HFF-Myc (cell line): ENCODE results near the gene DLK1.
A peak's percentile ranks its signal among the peaks of the same experiment; 100 is the strongest.

Source experiments
- DNase-seq: peaks from one replicate; pipeline ENCODE4 v3.0.0-alpha.2; 2011; ENCODE audit warnings: low read depth; ENCODE audit errors: extremely low read depth
- H3K4me3 ChIP-seq: replicated peaks from 2 replicates; pipeline ENCODE4 v1.5.1; 2011; ENCODE audit warnings: low read depth, mild to moderate bottlenecking, control low read depth, low read length
- TF ChIP-seq, protein P1 (sequence below): IDR thresholded peaks from 2 replicates; pipeline ENCODE4 v1.5.1; 2012; ENCODE audit warnings: mild to moderate bottlenecking, low read depth, low read length, control low read depth; ENCODE audit errors: missing control alignments

DLK1 gene

DNA sequence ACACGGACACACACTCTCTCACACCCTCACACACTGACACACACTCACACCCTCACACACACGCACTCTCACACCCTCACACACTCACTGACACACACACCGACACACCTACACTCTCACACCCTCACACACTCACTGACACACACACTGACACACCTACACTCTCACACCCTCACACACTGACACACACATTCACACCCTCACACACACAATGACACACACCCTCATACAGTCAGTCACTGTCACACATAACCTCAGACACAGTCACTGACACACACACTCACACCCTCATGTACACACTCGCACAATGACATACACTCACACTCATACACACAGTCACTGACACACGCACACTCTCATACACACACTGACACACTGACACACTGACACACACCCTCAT, 19.8 kb upstream of the DLK1 start:
- no peak for DNase-seq
- H3K4me3 ChIP-seq: no peak overlapping the region
- TF ChIP-seq, protein P1, sequence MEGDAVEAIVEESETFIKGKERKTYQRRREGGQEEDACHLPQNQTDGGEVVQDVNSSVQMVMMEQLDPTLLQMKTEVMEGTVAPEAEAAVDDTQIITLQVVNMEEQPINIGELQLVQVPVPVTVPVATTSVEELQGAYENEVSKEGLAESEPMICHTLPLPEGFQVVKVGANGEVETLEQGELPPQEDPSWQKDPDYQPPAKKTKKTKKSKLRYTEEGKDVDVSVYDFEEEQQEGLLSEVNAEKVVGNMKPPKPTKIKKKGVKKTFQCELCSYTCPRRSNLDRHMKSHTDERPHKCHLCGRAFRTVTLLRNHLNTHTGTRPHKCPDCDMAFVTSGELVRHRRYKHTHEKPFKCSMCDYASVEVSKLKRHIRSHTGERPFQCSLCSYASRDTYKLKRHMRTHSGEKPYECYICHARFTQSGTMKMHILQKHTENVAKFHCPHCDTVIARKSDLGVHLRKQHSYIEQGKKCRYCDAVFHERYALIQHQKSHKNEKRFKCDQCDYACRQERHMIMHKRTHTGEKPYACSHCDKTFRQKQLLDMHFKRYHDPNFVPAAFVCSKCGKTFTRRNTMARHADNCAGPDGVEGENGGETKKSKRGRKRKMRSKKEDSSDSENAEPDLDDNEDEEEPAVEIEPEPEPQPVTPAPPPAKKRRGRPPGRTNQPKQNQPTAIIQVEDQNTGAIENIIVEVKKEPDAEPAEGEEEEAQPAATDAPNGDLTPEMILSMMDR: no peak

DNA sequence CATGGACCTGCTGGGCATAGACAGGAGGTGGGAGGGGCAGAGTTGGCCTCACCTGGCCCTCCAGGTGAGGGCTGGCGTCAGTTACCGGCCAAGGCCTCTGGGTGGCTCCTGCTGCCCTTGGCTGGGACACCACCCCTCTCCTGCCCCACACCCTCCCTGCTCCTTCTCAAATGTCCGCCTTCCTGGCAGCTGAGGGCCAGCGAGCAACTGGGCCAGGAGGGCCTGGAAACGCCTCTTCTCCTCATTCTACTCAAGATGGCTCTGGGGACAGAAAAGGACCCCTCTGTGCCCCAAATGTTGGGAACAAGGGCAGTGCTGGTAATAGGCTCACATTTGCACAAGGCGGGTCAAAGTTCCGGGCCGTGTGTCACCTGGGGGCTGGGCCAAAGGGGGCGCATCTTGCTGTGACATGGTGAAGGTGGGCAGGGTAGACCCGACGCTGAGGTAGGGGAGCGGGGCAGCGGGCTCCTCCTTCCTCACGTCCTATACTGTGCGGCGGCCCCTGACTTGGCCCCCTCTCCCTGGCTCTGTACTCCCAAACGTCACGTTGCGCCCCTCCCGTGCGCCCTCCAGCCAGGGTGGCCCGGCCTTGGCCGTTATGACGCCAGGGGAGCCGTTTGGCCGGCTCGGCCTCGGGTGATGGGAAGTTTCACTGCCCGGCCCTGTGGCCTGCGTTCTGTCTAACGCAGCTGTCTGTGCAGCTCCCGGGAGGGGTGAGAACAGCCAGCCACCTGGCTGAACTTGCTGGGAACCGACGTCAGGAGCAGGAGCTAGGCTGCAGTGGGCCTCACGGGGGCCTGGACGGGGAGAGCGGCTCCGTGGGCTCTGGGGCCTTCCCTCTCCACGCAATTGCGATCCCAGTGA, 18.0 kb upstream of the DLK1 start:
- no peak for DNase-seq
- no peak overlapping the region for H3K4me3 ChIP-seq
- TF ChIP-seq, protein P1: no peak

DNA sequence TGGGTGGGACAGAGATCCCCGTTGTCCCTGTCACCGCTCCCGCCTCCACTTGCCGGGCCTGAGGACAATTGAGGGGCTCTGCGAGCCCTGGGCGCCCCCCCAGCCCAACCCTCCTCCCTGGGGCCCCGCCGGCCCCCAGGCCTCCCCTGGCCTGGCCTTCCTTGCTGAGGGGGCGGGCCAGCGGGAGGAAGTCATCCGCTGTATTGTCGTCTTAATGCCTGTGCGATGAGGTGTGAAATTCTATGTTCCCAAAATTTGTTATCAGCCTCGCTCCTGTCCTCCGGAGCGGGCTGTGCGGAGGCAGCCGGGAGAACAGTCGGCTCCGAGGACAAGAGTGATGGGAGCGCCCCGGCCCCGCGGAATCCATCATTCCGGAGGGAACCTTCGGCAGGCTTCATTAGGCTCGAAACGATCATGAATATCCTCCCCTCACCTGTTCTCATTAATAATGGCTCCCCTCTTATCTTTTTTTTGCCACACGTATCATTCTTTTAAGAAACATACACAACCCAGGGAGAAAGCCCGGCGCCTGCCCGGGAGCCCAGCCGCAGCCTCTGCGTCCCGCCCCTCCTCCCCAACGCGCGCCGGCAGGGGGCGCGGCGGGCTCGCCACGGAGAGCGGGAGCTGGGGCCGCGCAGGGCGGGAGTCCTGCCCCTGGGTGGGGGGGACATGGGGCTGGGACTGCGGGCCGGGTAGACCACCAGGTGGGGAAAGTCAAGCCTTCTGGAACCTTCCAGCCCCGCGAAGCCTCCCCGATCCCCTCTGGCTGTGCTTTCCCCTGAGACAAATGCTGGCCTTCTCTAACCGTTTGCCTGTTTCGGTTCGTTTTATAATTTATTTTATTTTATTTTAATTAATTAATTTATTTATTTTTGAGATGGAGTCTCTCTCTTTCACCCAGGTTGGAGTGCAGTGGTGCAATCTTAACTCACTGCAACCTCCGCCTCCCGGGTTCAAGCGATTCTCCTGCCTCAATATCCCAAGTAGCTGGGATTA, 17.1 kb upstream of the DLK1 start:
- H3K4me3 ChIP-seq: no peak overlapping the region
- TF ChIP-seq, protein P1: peak; percentile 71
- no peak for DNase-seq

DNA sequence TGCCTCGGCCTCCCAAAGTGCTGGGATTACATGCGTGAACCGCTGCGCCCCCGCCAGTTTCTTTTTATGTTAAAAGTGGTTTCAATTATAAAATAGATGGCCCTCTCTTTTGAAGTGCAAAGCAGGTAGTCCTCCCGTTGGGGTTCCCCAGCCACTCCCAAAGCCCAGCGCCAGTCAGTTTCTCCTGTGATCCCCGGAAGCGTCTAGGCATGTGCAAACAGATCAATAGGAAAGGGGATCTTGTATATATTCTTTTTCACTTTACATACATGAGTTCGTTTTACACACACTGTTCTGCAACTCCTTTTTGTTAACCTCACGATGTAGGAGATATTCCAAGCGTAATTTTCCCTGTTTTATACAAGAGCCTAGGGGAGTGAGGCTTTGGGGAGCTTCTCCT, 16.3 kb upstream of the DLK1 start:
- TF ChIP-seq, protein P1: no peak
- DNase-seq: no peak
- no peak overlapping the region for H3K4me3 ChIP-seq

DNA sequence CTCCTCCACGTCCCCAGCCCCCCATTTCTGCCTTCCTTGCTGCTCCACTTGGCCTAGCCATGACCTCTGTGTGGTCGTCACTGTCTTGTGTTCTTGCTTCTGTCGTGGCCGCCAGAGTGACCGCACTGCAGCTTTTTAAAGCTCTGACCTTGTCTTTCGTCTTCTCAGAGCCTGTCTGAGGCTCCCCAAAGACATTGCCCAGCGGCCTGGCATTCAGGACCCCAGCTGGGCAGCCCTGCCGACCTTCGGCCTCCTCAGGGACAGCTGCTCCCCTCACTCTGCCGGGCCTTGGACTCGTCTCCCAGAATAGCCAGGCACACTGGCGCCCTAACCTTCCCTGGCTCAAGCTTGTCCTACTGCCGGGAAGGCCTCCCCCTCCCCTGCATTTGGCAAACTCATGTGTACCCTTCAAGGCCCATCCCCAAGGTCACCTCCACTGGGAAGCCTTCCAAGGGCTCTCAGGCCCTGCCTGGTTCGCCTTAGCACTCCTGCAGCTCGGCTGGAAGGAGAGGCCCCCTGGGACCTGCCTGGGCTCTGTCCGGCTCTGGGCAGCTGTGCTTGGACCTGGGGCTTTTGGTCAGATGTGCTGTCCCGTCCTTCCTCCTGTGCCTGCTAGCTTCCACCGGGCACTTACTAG, 15.7 kb upstream of the DLK1 start:
- TF ChIP-seq, protein P1: no peak
- DNase-seq: no peak

GRCh38 chr14:100711493-100711892, 15.2 kb upstream of the DLK1 start:
- no peak for DNase-seq
- TF ChIP-seq, protein P1: no peak
- H3K4me3 ChIP-seq: no peak overlapping the region

More for the DNA sequence above, 15.7 kb upstream of the DLK1 start:
- no peak overlapping the region for H3K4me3 ChIP-seq
